HPDE6-E6E7 (cell line): ENCODE results near the gene USP4.
"Not testable (repeated sequence)": the region's sequence is repeated elsewhere in the genome, so short reads cannot be mapped to it uniquely, and the experiment has no call there.

Experiments used
- DNase-seq: peaks from one replicate; pipeline ENCODE4 v3.0.0; 2011; ENCODE audit warnings: missing footprints; ENCODE audit errors: extremely low spot score

Gene USP4

DNA sequence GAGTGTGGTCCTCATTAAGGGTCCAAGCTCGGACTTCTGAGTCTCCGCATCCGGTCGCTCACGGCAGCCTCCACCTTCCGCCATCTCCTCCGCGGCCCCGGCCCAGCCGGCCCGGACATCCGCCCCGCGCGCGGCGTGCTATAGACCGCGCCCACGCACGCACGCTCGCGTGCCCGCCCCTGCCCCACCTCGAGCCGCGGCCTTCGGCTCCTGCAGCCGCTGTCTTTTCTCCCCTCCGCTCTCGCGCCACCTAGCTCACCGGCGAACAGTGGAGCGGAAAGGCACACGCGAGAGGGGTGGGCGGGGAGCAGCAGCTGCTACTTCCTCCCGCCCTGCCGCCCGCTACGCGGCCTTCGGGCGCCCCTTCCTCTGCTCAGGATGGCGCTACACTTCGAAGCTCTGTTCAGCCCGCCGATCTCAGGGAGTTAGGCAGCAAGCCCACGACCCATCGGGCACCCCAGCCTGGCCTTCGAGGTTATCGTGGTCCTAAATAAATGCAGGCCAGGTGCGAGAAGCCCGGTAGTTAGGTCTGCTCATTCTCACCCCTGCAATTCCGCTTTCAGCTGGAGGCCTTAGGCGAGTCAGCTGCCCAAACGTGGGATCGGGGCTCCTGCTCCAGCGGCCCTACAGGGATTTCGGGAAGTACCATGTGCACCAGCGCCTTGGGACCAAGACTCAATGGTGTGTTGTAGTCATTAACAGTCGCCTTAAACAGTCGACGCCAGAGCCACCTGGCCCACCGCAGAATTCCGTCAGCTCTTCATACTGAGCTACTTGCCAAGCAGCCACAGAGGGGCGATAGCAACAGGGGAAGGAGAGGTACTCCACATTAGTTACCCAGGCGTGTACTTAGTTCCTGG is at the start of gene USP4:
TSS of gene USP4 (minus strand) at position 113 of the 860 bp plus-strand sequence. CDS start at position 84, 29 bp downstream.
- DNase-seq, result peak; percentile 47

GRCh38 chr3:49389297-49389696 is 49.4 kb upstream of the USP4 start:
- no peak for DNase-seq

DNA sequence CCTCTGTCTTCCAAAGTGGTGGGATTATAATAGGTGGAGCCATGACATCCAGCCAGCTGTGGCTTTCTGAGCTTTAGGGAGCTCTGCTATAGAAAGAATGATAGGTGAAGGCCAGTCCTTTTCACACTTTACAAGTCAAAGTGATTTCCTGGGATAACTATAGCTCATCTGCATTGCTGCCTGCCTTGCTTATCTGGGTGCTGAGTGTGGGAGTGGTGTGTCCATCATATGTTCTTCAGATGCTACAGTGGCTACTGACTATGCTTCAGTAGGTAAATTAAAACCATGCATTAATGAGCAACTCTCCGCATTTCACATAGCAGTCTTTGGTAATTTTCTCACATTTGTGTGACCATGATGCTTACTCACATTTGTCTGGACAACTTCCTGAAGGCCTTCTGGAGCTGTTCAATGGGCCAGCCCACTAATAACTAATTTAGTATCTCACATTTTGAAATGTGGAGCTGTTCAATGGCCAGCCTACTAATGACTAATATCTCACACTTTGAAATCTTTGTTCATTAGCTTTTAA is 48.5 kb upstream of the USP4 start:
- DNase-seq, result no peak

DNA sequence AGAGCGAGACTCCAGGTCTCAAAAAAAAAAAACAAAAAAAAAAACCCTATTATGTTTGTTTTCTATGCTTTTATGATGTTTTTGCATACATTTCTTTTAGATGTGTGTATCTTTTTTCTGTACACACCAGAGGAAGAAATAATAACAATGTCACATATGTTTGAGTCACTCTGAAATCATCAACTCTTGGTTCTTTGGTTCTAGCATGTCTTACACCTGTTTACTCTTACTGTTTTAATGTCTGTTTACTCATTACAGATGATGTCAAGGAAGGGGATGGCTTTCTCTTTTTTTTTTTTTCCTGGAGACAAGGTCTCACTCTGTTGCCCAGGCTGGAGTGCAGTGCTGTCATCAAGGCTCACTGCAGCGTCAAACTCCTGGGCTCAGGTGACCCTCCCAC is 47.9 kb upstream of the USP4 start:
- DNase-seq, result no peak

DNA sequence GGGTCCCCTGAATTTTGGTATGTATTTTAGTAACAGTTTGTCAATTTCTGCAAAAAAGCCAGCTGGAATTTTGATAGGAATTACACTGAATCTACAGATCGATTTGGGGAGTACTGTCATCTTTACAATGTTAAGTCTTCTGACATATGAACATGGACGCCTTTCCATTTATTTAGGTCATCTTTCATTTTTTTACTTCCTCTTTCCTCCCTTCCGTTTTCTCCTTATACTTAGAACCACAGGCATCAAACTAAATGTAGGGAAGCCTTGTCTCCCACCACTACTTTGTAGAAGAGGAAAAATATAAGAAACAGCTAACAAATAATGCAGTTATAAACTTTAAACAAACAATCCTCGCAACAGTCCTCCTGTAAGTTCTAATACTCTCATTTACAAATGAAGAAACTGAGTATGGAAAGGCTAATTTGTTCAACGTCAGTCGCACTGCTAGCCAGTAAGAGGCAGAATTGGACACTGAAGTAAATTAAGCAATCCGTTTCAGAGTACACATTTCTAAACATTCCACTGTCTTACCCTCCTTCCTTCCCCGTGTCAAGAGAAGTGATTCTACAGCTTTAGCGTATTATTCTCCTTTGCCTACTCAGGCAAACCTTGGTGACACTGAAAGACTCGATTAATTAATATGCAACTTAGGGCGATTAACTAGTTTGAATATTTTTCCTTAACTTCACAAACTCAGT is 46.4 kb upstream of the USP4 start:
- no peak for DNase-seq

DNA sequence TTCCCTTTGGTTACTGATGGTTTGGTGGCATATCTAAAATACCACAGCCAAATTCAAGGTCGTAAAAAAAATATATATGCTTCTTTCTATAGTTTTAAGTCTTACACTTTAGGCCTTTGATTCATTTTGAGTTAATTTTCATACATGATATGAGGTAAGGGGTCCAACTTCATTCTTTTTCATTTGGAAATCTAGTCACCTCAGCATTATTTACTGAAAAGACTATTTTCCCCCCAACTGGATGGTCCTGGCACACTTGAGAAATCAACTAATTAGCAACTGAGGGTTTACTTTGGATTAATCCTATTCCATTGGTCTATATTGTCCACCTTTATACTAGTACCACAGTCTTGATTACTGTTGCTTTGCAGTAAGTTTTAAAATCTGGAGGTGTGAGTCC is 45.8 kb upstream of the USP4 start:
- no peak for DNase-seq

DNA sequence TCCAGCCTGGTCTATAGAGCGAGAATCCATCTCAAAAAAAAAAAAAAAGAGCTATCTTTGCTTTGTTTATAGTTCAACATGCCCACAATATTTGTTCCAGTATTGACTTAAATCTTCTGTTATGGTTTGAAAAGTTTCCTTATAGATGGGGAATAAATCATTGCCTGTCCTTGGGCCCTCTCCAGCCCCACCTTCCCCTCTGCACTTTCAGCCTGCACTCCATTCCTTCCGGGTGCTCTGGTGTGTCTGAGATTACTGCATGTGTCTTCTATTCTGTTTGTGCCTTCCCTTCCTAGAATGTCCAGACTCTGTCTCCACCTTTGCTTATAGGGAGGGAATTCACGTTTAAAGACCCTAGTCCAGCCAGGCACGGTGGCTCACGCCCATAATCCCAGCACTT is 43.5 kb upstream of the USP4 start:
- no peak for DNase-seq

GRCh38 chr3:49378249-49378895 is 38.5 kb upstream of the USP4 start:
- DNase-seq, result no peak

GRCh38 chr3:49377483-49377882 is 37.6 kb upstream of the USP4 start:
- DNase-seq, result no peak

DNA sequence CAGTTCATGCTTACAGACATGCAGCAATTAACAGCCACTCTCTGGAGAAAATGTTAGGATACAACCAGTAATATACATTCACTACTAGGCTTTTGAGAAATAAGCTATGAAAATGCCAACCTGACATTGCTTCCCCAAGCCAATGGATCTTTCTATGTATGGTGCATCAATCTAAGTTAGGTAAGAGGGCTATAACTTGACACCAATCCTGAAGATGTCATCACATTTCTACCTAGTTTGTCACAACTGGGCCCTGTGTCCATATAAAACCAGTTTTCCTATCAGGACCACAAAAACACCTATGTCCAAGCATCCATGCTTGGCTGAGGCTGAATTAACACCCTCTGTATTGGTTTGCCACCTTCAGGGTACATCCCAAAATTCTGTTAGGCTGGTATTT is 32.1 kb upstream of the USP4 start:
- DNase-seq, result no peak

GRCh38 chr3:49370585-49371290 is 30.9 kb upstream of the USP4 start:
- no peak for DNase-seq

- no peak for DNase-seq
These were observed 22.7 kb upstream of the USP4 start for GRCh38 chr3:49362561-49362960.

- no peak for DNase-seq
These were observed 19.8 kb upstream of the USP4 start for GRCh38 chr3:49359623-49360022.

- DNase-seq, result no peak
These were observed 19.0 kb upstream of the USP4 start for GRCh38 chr3:49358884-49359225.

DNA sequence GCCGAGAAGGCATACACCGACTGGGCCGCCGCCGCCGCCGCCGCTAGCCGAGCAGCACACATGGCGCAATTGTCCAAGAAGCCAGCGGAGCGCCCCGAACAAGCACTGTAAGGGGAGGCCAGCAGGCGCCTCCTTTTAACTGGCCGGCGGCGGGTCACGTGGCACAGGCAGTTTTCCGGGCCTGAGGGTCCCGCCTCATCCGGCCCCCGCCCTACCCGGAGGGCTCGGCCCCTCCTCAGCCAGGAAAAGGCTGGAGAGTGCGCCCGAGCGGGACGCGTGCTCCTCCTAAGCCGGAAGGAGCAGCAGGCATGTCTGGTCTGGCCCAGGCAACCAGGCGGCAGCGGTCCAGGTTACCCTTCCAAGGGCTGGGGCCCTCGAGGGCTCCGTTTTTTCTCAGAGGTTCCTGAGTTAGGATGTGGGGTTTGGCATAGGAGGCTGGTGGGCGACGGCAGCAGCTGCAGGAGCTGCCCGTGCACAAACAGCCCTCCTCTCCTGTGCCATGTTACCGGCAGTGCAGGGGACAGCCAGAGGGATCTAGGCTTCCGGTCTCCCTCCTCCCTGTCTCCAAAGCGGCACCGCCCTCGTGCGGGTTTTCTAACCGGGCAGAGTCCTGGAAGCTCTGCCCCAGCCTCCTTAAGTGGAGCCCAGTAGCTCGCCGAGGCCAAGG is 18.5 kb upstream of the USP4 start, which contains the start of gene GPX1:
TSS of gene GPX1 (minus strand) at position 137 of the 667 bp plus-strand sequence. CDS start at position 62, 75 bp downstream.
- DNase-seq, result peak; percentile 62

- not testable (repeated sequence) for DNase-seq
These were observed 17.8 kb upstream of the USP4 start for GRCh38 chr3:49357443-49358216.

DNA sequence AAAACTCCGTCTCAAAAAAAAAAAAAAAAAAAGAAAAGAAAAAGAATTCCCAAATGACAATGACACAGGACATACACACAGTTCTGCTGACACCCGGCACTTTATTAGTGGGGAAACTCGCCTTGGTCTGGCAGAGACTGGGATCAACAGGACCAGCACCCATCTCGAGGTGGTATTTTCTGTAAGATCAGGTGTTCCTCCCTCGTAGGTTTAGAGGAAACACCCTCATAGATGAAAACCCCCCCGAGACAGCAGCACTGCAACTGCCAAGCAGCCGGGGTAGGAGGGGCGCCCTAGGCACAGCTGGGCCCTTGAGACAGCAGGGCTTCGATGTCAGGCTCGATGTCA is 17.2 kb upstream of the USP4 start:
- DNase-seq, result not testable (repeated sequence)

GRCh38 chr3:49352890-49353421 is 13.1 kb upstream of the USP4 start:
- no peak for DNase-seq

- no peak for DNase-seq
These were observed 12.4 kb upstream of the USP4 start for GRCh38 chr3:49352281-49352680.

DNA sequence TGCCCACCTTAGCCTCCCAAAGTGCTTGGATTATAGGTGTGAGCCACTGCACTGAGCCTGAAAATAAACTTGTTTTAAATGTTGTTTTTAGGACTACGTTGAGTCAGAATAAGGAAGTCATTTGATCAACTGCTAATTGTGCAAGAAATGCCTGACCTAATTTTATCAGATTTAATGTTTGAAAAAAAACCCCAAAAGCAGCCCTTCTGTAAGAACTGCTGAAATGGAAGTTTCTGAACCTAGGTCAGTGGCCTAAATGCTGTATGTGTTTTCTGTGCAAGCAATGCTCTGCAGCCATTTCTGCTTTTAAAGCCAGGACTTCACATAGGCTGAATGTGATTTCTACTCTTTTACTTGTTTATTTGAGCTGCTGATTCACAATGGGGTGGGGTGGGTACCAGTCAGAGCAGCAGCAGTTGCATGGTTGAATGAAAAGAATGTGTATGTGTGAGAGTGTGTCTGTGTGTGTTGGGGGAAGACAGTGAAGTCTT is 11.7 kb upstream of the USP4 start:
- DNase-seq, result no peak
